Esophagus squamous epithelium (tissue), 4 donors: ENCODE results near the gene AHR.

ENCODE experiments used
- POLR2A ChIP-seq, 4 donors: fragments of 450-650 bp; IDR thresholded peaks; one replicate each; pipeline ENCODE4 v1.6.1; 2017; ENCODE audit warnings: antibody characterized with exemption in 4 of 4, mild to moderate bottlenecking in 4 of 4, moderate library complexity in 3 of 4
- TF ChIP-seq, protein P1 (sequence below), 6 experiments: fragments of 450-650 bp in 4 of 6; fragments of 200-600 bp in 2 of 6; sonication (generic) in 2 of 6; IDR thresholded peaks; one replicate each; pipeline ENCODE4 v1.5.1; 2016 to 2019; ENCODE audit warnings: antibody characterized with exemption in 6 of 6, mild to moderate bottlenecking in 4 of 6, moderate library complexity in 4 of 6

DNA sequence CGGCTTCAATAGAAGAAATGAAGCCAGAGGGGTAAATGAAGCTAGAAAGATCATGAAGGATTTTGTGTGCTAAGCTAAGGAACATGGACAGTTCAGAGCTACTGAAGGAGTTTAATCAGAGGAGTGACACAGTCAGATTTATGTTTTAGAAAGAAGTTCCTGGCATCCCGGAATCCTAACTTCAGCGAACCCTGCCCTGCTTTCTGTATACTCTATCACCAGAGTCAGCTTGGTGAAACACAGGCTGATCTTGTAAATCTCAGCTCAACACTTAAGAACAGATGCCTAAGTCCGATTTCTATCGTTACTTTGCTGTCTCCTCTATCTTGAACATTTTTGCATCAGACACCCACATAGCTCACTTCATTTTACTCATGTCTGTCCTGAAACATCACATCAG, 9.1 kb downstream of the AHR start:
- TF ChIP-seq POLR2A (IDR thresholded peaks at IDR 0.05): no peak
- TF ChIP-seq, protein P1, sequence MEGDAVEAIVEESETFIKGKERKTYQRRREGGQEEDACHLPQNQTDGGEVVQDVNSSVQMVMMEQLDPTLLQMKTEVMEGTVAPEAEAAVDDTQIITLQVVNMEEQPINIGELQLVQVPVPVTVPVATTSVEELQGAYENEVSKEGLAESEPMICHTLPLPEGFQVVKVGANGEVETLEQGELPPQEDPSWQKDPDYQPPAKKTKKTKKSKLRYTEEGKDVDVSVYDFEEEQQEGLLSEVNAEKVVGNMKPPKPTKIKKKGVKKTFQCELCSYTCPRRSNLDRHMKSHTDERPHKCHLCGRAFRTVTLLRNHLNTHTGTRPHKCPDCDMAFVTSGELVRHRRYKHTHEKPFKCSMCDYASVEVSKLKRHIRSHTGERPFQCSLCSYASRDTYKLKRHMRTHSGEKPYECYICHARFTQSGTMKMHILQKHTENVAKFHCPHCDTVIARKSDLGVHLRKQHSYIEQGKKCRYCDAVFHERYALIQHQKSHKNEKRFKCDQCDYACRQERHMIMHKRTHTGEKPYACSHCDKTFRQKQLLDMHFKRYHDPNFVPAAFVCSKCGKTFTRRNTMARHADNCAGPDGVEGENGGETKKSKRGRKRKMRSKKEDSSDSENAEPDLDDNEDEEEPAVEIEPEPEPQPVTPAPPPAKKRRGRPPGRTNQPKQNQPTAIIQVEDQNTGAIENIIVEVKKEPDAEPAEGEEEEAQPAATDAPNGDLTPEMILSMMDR (IDR thresholded peaks at IDR 0.05): no peak
